ENCODE results near the gene RAB3A.

DNA sequence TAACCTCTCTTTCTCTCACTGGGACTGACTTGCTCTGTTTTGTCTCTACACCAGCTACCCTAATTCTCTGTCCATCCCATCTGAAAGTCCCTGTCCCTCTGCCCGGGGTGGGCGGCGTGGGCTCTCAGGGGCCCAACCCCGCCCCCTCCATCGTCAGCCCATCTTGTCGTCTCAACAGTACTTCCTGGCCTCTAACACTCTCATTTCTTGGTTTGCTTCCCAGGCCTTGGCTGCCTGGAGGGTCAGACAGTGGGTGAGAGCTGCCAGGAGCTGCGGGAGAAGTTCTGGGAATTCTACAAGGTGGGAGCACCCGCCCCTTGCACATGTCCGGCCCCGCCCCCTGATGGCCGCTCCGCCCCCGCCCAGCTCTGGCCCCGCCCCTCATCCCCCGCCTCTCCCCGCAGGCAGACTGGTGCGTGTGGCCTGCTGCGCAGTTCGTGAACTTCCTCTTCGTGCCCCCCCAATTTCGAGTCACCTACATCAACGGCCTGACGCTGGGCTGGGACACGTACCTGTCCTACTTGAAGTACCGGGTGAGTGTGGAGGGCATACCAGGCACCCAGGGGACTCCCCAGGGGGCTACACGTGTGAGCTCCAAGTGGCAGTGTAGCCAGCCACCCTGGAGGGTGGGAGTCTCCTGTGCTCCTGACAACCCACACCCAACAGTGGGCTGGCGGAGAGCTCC, 9.1 kb downstream of the RAB3A start:
- TF ChIP-seq CTCF (conservative IDR thresholded peaks at IDR 0.05; ENCODE audit: low read depth, low read length) = no peak
- no peak for TF ChIP-seq EZH2 (IDR thresholded peaks at IDR 0.05; ENCODE audit: low read length, unreplicated experiment)
- TF ChIP-seq EZH2phosphoT487 (IDR thresholded peaks at IDR 0.05; ENCODE audit: borderline replicate concordance, low read length) = no peak
